Mesendoderm (in vitro differentiated cells): ENCODE data around the gene RGS6.

Source experiments
- DNase-seq: peaks from one replicate; pipeline ENCODE4 v3.0.0; 2013
- H2AK5ac ChIP-seq: 2 replicates; pipeline ENCODE4 v1.6.1; 2013; ENCODE audit warnings: low read length, inconsistent platforms
- H2BK120ac ChIP-seq: 2 replicates; pipeline ENCODE4 v1.6.1; 2013; ENCODE audit warnings: low read depth, mild to moderate bottlenecking, low read length, moderate library complexity, mixed read lengths
- H2BK15ac ChIP-seq: replicated peaks from 2 replicates; pipeline ENCODE4 v1.6.1; 2013; ENCODE audit warnings: low read depth, mild to moderate bottlenecking, moderate library complexity
- H2BK5ac ChIP-seq: 2 replicates; pipeline ENCODE4 v1.6.1; 2013; ENCODE audit warnings: low read length, inconsistent platforms
- H3K18ac ChIP-seq: 2 replicates; pipeline ENCODE4 v1.6.1; 2013; ENCODE audit warnings: mild to moderate bottlenecking, low read length, mixed read lengths
- H3K23ac ChIP-seq: one replicate; pipeline ENCODE4 v1.6.1; 2013; ENCODE audit warnings: low read length
- H3K27ac ChIP-seq: 2 replicates; pipeline ENCODE4 v1.5.1; 2013; ENCODE audit warnings: low read depth, mild to moderate bottlenecking, inconsistent platforms, low read length, moderate library complexity
- H3K27me3 ChIP-seq: 2 replicates; pipeline ENCODE4 v1.6.1; 2013; ENCODE audit warnings: low read length, control low read depth, mild to moderate bottlenecking, inconsistent platforms; ENCODE audit not compliant: insufficient read depth, poor library complexity
- H3K36me3 ChIP-seq: 2 replicates; pipeline ENCODE4 v1.6.1; 2013; ENCODE audit warnings: low read length, inconsistent platforms; ENCODE audit not compliant: control insufficient read depth, insufficient read depth
- H3K4ac ChIP-seq: one replicate; pipeline ENCODE4 v1.6.1; 2013; ENCODE audit warnings: low read depth, mild to moderate bottlenecking, low read length, moderate library complexity
- H3K4me1 ChIP-seq: 2 replicates; pipeline ENCODE4 v1.6.1; 2013; ENCODE audit warnings: low read depth, low read length, inconsistent platforms; ENCODE audit not compliant: control insufficient read depth
- H3K4me2 ChIP-seq: 2 replicates; pipeline ENCODE4 v1.6.1; 2013; ENCODE audit warnings: low read length
- H3K4me3 ChIP-seq: 2 replicates; pipeline ENCODE4 v1.5.1; 2013; ENCODE audit warnings: mild to moderate bottlenecking, low read length
- H3K56ac ChIP-seq: one replicate; pipeline ENCODE4 v1.6.1; 2013; ENCODE audit warnings: low read length
- H3K79me1 ChIP-seq: 2 replicates; pipeline ENCODE4 v1.6.1; 2013; ENCODE audit warnings: low read length, inconsistent platforms
- H3K79me2 ChIP-seq: 2 replicates; pipeline ENCODE4 v1.6.1; 2013; ENCODE audit warnings: mild to moderate bottlenecking, low read length; ENCODE audit not compliant: control insufficient read depth, insufficient read depth
- H3K9ac ChIP-seq: 2 replicates; pipeline ENCODE4 v1.6.1; 2013; ENCODE audit warnings: low read length, inconsistent platforms
- H4K5ac ChIP-seq: one replicate; pipeline ENCODE4 v1.6.1; 2013; ENCODE audit warnings: low read length
- H4K8ac ChIP-seq: one replicate; pipeline ENCODE4 v1.6.1; 2013; ENCODE audit warnings: low read depth, mild to moderate bottlenecking, control low read depth, low read length, moderate library complexity
- WGBS: extraction: QIAGEN DNeasy Blood & Tissue Kit; methylation state at CpG from one replicate; pipeline ENCODE4 v1.1.7; 2013; ENCODE audit warnings: low lambda C conversion rate, missing lambda C conversion rate; ENCODE audit not compliant: insufficient coverage; ENCODE audit errors: extremely low coverage; 5-methylcytosine and 5-hydroxymethylcytosine counted together

RGS6 gene

GRCh38 chr14:72389200-72389599 is 457.0 kb downstream of the RGS6 start:
- no peak overlapping the region for H4K5ac ChIP-seq
- DNase-seq, result no peak
- no peak overlapping the region for H3K9ac ChIP-seq
- H2BK5ac ChIP-seq, result no peak overlapping the region
- H2BK120ac ChIP-seq, result no peak overlapping the region
- no peaks in the 10 kb centered on the region for H3K27me3 ChIP-seq
- H2BK15ac ChIP-seq, result no peak overlapping the region
- H3K23ac ChIP-seq, result no peak overlapping the region
- H3K4me3 ChIP-seq, result no peak overlapping the region
- H3K4me1 ChIP-seq, result no peaks in the 10 kb centered on the region
- no CpG with 5 or more reads among the region's 7 CpGs for WGBS
- no peak overlapping the region for H3K56ac ChIP-seq
- no peaks in the 10 kb centered on the region for H3K79me1 ChIP-seq
- H4K8ac ChIP-seq, result no peak overlapping the region
- H3K36me3 ChIP-seq, result no peaks in the 10 kb centered on the region
- H2AK5ac ChIP-seq, result no peak overlapping the region
- H3K79me2 ChIP-seq, result no peaks in the 10 kb centered on the region
- H3K18ac ChIP-seq, result no peak overlapping the region
- no peak overlapping the region for H3K4ac ChIP-seq
- no peak overlapping the region for H3K4me2 ChIP-seq
- no peak overlapping the region for H3K27ac ChIP-seq

GRCh38 chr14:72401101-72401625 is 468.9 kb downstream of the RGS6 start:
- Histone ChIP-seq H3K4me3 (no peak overlapping the region), H3K27ac (no peak overlapping the region), H3K4me1 (no peaks in the 10 kb centered on the region), H3K79me2 (no peaks in the 10 kb centered on the region), H2BK5ac (no peak overlapping the region), H3K79me1 (no peaks in the 10 kb centered on the region), H4K5ac (no peak overlapping the region), H2AK5ac (no peak overlapping the region), H2BK15ac (no peak overlapping the region), H3K36me3 (no peaks in the 10 kb centered on the region), H3K4me2 (no peak overlapping the region), H3K18ac (no peak overlapping the region), H3K56ac (no peak overlapping the region), H3K9ac (no peak overlapping the region), H3K27me3 (no peaks in the 10 kb centered on the region), H3K4ac (no peak overlapping the region), H4K8ac (no peak overlapping the region), H2BK120ac (no peak overlapping the region), H3K23ac (no peak overlapping the region)
- no peak for DNase-seq
- no CpG with 5 or more reads among the region's 4 CpGs for WGBS

- no peak overlapping the region for H2AK5ac ChIP-seq
- H2BK120ac ChIP-seq, result no peak overlapping the region
- no CpG with 5 or more reads among the region's 8 CpGs for WGBS
- no peaks in the 10 kb centered on the region for H3K79me1 ChIP-seq
- no peaks in the 10 kb centered on the region for H3K27me3 ChIP-seq
- H4K5ac ChIP-seq, result no peak overlapping the region
- H3K9ac ChIP-seq, result no peak overlapping the region
- no peaks in the 10 kb centered on the region for H3K79me2 ChIP-seq
- H4K8ac ChIP-seq, result no peak overlapping the region
- H3K56ac ChIP-seq, result no peak overlapping the region
- no peak overlapping the region for H3K4ac ChIP-seq
- H3K27ac ChIP-seq, result no peak overlapping the region
- no peaks in the 10 kb centered on the region for H3K4me1 ChIP-seq
- H3K4me3 ChIP-seq, result no peak overlapping the region
- no peak overlapping the region for H2BK5ac ChIP-seq
- no peak overlapping the region for H3K4me2 ChIP-seq
- no peaks in the 10 kb centered on the region for H3K36me3 ChIP-seq
- DNase-seq, result no peak
- H3K23ac ChIP-seq, result no peak overlapping the region
- H3K18ac ChIP-seq, result no peak overlapping the region
- no peak overlapping the region for H2BK15ac ChIP-seq
These were observed 469.6 kb downstream of the RGS6 start for GRCh38 chr14:72401632-72402376.

GRCh38 chr14:72402377-72402772 is 470.1 kb downstream of the RGS6 start:
- Histone ChIP-seq H3K4me3 (no peak overlapping the region), H3K4me2 (no peak overlapping the region), H4K8ac (no peak overlapping the region), H3K27ac (no peak overlapping the region), H3K18ac (no peak overlapping the region), H3K79me2 (no peaks in the 10 kb centered on the region), H4K5ac (no peak overlapping the region), H3K36me3 (no peaks in the 10 kb centered on the region), H3K4ac (no peak overlapping the region), H3K27me3 (no peaks in the 10 kb centered on the region), H2BK120ac (no peak overlapping the region), H2BK5ac (no peak overlapping the region), H2AK5ac (no peak overlapping the region), H3K9ac (no peak overlapping the region), H3K79me1 (no peaks in the 10 kb centered on the region), H3K23ac (no peak overlapping the region), H3K56ac (no peak overlapping the region), H2BK15ac (no peak overlapping the region), H3K4me1 (no peaks in the 10 kb centered on the region)
- DNase-seq, result no peak
- no CpG with 5 or more reads among the region's 3 CpGs for WGBS

- no peak for DNase-seq
- H3K18ac ChIP-seq, result no peak overlapping the region
- H3K27me3 ChIP-seq, result no peaks in the 10 kb centered on the region
- no peak overlapping the region for H3K27ac ChIP-seq
- no CpG with 5 or more reads among the region's 4 CpGs for WGBS
- H2BK120ac ChIP-seq, result no peak overlapping the region
- no peak overlapping the region for H2BK5ac ChIP-seq
- H2BK15ac ChIP-seq, result no peak overlapping the region
- no peak overlapping the region for H3K4ac ChIP-seq
- no peaks in the 10 kb centered on the region for H3K4me1 ChIP-seq
- no peaks in the 10 kb centered on the region for H3K79me2 ChIP-seq
- H3K23ac ChIP-seq, result no peak overlapping the region
- H3K9ac ChIP-seq, result no peak overlapping the region
- H3K36me3 ChIP-seq, result no peaks in the 10 kb centered on the region
- no peak overlapping the region for H4K5ac ChIP-seq
- H3K4me3 ChIP-seq, result no peak overlapping the region
- H3K4me2 ChIP-seq, result no peak overlapping the region
- no peak overlapping the region for H3K56ac ChIP-seq
- H3K79me1 ChIP-seq, result no peaks in the 10 kb centered on the region
- no peak overlapping the region for H2AK5ac ChIP-seq
- no peak overlapping the region for H4K8ac ChIP-seq
These were observed 472.0 kb downstream of the RGS6 start for GRCh38 chr14:72404106-72404774.
